Activated CD4-positive, CD25-positive, alpha-beta regulatory T cell treated with anti-CD3 and anti-CD28 coated beads, Interleukin-2, amount 50 U/mL, for 16 hours (primary cell): Measurements from ENCODE around the gene MAD1L1.

Experiments used
- DNase-seq: peaks from one replicate; pipeline ENCODE4 v3.0.0-alpha.2; 2020; ENCODE audit warnings: low read depth, low spot score

The MAD1L1 gene

DNA sequence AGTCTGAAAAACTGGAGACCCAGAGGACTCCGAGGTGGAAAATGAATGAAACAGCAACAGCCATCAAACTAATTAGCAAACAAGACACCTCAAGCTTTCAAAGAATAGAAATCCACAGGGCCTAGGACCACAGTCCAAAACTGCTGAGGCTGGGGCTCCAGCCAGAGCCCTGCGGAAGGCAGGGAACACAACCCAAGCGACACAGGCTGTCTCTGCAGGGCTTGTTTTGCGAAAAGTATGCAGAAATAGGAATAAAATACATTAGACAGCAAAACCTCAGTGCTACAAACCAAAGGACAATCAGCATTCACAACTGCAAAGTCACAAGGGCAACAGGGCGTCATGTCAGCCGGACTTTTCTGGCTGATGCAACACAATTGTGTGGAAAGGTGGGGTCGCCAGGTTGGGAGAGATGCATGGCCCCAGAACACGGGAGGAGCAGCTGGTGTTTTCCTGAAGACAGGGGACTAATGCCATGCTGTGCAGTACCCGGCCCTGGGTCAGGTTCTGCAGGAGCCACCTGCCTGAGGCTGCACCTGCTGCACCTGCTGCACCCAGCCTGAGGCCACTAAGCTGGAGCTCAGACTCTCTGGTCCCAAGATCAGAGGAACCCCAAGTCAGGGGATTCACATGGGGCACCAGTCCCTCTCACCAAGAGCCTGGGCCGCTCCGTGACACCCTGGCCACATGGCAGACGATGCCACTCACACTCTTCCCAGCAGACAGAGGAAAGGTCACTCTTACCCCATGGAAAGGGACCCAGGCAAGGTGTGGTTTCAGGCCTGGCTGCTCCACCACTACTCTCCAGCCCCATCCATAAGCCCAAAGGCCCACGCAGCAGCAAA is 74.2 kb downstream of the MAD1L1 start:
- no peak for DNase-seq

DNA sequence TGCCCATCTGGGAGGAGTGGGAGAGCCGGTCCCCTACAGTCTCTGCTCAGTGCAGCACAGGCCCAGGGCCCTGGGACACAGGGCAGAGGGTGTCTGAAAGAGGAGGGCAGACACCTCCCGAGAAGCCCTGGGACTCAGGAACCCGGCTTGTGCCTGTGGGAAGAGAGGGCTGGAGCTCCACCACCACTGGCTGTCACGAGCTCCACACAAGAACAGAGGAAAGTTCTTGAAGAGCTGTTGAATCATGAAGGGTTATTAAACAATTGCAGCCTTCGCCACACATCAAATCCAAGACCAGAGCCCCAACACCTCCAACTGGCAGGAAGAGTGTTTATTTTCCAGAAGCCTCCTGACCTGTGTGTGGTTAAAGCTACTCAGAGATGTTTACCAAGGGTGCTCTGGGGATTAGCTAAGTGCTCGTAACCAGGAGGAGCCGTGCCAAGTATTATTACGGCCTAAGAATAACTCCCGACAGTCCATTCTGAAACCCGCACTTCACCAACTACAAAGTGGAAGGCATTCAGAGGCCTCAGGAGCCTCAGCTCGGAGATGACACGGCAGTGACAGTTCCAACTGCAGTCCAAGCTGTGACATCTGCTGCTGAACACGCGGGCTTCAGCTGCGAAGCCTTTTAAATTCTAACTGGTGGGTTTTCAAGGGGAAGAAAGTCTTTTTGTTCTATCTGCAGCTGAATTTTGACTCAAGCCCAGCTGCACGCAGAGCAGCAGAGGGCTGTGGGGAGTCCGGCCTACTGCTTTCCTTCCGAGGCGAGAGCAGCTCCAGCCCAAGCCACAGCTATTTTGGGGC is 75.1 kb downstream of the MAD1L1 start:
- no peak for DNase-seq

DNA sequence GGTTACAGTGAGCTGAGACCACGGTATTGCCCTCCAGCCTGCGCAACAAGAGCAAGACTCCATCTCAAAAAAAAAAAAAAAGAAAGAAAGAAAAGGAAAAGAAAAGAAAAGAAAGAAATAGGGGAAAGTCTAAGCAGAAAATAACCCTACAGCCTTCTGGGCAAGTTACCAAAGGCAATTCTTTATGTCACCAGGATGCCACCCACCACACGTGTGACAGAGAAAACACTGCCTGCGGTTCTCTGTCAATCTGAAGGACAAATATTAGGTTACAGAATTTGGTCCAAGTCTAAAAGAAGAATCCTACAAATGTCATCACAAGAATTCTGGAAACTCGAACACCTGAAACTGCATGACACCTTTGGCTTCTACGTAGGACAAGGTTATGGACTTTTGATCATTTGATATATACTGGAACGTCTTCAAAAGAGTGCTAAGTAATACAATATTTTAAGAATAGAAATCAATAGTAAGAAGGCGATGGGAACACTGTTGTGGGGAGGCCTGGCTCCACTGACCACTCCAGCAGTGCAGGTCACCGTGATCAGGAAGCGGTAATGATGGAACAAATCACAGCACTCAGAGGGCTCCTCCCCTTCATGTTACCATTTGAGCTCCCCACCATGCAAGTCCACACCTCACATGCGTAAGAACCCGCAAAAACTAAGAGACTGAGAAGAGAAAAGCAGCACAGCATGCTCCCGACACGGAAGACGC is 75.8 kb downstream of the MAD1L1 start:
- DNase-seq, result no peak

DNA sequence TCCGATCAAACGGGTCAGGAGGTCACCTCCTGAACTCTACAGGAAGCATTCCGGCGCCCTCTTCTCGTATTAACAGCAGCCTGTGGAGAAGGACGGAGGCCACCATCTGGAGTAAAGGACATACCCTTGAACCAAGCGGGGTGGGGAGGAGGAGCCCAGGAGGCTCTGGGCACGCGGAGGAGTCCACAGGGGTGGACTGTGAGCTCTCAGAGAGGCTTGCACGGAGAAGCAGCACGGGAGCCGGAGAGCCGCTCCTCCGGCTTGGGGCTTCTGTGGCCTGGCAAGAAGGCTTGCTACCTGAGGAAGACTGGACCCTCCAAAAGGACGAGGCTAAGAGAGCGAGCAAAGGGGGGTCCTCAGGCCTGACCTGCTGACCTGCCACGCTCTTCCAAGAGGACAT is 77.9 kb downstream of the MAD1L1 start:
- DNase-seq, result no peak

DNA sequence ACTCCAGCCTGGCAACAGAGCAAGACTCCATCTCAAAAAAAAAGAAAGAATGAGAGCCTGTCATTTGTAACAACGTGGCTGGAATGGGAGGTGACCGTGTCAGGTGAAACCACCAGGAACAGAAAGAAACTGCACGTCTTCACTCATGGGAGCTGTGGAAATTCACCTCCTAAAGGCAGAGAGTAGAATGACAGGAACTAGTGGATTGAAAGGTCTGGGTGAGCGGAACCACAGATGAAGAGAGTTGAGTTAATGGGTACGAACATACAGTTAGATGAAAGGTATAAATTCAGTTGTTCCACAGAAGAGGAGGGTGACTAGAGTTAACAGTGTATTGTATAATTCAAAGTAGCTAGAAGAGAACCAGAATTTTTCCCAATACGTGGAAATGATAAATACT is 78.6 kb downstream of the MAD1L1 start:
- no peak for DNase-seq

DNA sequence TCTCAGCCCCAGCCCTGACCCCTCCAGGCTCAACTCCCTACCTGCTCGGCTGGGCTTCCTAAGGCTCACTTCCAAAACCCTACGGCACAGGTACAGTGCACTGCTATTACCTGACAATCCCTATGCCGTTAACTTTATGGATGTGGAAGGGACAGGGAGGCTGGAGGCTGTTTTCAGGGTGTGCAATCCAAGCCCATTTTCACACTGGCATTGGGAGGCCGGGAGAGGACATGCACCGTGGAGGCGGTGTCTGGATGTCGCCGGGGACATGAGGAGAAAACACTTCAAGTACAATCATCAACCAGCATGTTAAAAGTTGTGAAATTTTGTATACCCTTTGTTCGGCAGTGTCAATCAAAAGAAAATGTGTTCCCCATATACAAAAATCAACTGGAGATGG is 80.1 kb downstream of the MAD1L1 start:
- no peak for DNase-seq

DNA sequence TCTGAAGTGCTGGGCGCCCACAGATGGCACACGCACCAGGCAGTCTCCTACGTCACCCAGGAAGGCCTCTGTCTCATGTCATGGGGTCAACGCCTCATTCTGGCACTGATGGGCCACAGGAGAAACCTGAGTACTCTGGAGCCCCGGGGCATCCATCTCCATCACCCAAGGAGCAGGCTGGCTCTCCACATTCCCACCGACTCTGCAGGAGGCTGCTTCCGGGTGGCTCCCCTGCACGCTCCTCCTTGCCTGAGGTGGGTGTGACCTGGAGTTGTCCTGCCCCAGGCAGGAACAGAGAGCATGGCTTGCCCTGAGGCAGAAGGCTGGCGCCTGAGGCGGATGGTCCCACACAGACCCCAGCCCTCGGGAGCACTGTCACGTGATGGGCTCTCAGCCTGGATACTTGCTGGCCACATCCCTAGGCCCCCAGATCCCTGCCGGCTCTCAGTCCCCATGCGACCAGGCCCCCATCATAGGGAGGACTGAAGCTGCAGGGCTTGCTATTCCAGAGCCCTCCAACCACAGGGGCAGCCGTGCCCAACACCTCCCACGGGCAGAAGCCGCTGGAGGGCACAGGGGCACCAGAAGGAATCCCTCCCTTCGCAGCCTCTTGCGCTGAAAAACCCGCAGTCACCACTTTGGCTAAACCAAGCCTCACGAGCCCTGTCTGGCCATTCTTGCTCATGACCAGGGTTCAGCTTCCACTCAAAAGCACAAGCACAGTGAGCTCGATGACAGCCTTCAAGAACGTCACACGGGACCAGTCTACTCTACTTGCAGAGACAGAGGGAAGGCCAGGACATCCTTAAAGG is 80.7 kb downstream of the MAD1L1 start:
- no peak for DNase-seq

DNA sequence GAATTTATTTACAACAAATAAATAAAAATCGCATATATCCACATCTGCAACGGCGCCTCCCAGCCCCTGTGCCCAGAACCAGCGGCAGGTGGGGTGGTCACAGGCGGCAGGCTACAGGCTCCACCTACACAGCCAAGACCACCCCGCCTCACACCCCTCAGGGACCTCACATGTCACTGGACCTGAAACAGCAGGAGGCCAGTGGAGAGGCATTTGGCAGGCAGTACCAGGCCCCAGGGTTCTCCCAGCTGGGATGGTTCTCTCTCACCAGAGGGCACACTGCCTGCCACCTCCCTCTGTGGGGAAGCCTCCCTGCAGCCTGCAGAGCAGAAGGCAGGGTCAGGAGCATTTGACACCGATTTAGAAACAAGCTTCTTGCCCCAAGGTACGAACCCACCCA is 81.5 kb downstream of the MAD1L1 start:
- DNase-seq, result no peak

DNA sequence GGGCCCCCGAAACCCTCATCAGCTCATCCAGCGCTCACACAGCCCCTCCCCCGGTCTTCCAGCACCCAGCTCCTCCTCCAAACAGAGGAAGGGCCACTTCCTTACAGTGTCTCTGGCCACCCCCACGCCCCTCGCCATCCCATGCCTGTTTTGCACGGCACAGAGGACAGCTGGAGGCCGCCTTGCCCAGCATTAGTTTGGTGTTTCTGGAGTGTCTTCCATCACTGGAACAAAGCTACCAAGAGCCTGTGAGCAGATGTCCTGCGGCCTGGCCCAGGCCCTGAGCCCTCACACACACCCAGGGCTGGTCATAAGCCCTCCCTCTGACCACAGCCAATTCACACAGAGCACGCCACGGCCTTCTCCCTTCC is 82.3 kb downstream of the MAD1L1 start:
- DNase-seq, result no peak

DNA sequence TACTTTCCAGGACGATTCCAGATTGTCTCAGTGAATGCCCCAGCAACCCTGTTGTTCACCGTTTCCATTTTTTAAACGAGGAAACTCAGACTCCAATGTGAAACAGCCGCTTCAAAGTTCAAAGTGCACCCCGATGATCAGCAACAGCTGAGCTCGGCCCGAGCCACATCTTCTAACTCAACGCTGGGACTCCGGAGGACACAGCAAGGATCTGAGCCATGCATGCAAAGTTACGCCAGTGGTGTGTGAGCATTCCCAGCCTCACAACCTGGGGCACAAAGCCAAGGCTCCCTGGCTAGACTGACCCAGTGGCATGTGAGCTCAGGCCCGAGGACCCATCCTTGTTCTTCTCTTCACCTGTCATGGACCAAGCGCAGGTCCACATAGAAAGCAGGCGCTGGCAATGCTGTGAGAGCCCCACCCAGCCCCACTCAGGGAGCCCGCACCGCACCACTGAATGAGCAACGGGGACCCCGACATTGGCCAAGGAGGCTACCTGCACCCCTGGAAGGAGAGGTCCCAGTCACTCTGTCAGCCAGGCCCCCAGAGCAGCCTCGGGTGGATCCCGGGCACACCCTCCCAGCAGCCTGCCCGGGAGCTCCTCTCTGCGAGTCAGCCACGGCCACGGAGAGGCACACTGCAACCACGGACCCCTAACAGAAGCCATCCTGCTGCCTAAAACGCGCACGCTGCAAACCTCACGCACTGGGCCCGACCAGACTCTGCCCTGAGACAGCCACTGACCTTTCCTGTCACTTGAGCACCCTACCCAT is 82.9 kb downstream of the MAD1L1 start:
- no peak for DNase-seq

DNA sequence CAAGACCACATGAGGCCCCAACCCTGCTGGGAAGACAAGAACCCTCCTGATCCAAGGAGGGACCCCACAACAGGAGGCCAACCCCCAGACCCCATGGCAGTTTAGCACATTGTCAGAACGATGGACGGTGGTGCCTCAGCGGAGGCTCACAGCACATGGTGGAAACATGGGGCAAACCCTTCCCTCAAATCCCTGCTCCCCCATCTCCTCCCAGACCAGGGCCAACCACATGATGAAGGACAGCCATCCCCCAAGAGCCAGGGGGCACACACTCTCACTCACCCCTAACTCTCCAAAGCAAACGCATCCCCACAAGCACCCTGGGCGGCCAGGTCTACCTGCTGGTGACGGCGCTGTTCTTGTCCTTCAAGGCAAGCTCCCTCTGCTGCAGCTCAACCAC is 83.9 kb downstream of the MAD1L1 start:
- DNase-seq, result no peak

DNA sequence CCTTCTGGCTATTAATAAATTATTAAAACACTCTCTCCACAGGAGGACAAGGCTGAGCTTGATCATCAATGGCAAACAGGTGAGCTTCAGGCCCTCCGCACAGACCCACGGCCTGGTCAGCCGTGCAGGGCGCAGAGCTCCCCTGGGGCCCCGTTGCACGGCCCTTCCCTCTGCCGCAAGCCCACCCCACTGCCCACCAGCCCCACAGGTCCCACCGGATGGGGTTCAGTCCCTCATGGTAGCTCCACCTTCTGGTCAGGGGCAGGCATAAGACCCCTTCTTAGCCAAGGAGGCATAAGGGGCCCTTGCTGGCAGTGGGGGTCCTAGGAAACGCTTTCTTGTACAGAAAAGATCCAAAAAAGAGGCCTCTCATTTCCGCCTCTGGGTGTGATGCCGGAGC is 84.6 kb downstream of the MAD1L1 start:
- DNase-seq, result no peak

DNA sequence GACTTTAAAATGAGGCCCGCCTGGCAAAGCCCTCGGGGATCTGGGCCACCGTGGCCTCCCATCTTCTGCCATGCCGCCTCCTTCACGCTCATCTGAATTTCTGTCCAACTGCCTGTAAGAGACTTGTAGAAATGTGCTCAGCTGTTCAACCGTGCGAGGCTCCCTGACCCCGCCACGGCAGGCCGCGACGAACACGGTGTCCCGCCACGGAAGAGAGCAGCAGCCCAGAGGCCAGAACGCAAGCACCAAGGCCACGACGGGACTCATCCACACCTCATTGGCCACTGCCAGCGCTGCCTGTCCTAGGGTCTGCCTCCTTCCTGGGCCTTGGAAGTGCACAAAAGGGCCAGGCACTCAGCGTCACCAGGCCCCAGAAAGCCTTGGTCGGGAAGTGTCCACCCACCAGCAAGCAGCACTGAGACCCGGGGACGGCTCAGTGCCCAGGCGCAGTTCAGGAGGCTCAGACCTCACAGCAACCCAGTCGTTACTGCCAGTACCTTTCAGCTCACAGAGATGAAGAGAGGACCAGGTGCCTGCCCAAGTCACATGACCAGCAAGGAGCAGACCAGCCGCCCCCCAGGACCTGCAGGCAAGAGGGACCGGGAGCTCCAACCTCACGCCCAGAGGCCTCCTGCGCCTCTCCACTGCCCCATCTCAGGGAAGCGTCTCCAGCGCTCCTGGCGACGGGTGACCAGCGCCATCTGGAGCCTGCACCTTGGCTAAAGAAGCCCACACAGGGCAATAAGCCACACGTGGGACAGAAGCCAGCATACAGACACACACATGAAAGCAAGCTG is 85.9 kb downstream of the MAD1L1 start:
- DNase-seq, result no peak

DNA sequence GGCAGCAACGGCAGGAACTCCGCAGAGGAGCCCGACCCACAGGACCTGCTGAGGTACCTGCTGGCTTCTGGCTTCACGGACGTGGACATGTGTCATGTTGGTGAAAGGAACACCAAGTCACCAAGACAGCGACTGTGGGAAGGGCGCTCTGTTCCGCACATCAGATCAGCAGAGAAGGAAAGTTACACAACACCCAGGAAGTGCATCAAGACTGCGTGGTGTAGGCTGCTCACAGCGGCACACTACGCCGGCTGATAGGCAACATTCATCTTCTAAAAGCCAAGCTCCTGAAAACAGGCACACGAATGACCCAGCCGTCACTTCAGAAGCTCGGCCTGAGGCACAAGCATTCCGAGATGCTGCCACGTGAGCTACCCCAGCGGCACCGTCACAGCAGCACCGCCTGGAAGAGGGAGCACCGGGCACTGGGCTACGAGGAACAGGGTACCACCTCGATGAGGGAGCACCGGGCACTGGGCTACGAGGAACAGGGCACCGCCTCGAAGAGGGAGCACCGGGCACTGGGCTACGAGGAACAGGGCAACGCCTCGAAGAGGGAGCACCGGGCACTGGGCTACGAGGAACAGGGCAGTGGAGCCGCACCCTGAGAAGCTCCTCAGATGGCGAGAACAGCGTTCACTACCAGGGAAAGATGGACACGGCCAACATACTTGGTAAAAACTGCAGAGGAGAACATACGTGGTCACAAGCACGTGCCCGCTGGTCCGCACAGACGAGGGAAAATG is 86.7 kb downstream of the MAD1L1 start:
- no peak for DNase-seq

DNA sequence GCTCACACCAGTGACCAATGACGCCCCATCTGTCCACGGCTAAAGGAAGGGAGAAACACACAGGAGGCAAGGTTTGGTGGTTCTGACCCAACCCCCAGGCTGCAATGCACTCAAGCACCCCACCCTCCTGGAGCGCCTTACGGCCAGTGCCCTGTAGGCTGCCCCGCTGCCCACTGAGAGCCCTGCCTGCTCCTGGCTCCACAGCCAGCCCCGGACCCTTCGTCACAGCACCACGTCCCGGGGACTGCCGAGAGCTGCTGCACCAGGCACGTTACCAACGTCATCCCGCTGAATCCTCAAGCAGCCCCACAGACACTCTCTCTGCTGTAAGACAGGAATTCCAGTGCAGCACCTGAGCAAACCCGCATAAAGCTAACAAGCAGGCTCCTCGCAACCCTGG is 87.8 kb downstream of the MAD1L1 start:
- no peak for DNase-seq

DNA sequence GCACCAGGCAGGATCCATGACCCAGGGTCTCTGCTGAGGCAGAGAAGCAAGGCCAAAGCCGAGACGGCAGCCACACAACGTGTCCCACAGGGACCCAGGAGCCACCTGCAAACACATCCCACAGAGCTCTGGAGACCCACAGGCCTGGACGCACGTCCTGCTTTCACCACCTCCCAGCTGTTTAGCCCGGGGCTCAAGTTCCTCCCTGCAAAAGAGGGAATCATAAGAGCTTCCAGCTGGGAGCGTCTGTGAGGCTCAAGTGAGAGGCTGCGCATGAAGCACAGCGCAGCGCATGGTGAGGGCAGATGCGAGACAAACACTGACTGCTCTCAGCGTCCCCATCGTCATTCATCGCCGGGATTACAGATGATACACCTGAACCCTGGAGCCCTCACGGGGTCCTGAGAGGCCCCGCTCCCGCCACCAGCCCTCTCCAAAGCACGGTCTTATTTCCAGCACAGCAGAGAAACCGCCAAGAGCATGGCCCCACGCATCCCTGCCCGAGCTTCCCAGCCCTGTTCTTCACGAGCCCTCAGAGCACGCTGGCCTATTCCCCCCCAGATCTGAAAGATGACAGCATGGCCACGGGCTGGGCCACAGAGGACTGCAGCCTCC is 88.7 kb downstream of the MAD1L1 start:
- DNase-seq, result no peak

DNA sequence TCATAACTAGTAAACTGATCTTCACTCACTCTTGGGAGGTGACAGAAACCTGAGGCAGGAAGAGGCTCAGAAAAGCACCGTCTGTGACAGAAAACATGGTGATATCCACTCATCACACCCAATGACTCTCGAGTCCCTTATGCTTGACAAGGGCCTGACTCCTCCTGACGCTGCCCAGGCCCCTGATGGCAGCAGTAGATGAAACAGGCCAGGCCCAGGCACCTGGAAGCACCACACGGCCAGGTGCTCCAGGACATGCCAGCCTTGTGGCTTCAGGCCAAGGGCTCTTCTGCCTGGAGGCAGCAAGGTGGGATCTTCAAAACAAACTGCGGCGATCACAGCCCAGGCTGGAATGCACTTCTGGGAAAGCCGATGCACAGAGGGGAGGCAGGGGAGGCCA is 89.3 kb downstream of the MAD1L1 start:
- no peak for DNase-seq

DNA sequence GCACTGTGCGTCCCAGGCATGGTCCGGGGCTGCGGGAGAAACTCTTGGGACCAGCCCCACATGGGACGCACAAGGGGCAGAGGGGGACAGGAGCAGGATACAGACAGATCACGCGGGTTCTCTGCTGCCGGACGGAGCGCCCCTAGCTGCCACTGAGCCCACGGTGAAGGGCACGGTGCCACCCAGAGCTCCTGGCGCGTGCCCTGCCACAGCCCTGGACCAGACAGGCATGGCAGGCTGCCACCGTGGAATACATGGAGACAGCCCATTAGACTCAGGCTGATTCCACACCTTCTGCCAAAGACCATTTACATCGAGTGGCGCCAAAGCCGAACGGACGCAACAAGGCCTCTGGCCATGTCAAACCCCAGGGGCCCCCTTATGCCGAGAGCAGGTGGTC is 90.4 kb downstream of the MAD1L1 start:
- no peak for DNase-seq

DNA sequence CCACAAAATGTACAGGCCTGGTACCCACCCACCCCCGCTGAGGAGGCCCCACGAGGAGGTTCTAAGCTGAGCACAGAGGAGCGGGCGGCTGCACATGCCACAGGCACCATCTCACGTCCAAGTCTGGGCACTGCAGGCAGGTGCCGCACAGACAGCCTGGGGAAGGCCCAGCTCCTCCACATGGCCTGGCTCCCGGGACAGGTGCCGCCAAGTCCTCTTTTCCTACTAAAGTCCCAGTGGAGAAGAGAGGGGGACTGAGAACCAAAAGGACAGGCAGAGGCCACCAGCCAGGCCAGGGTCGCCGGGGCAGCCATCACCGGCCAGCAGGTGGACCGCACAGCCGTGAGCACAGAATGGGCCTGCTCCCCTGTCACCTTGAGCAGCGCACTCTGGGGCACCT is 91.1 kb downstream of the MAD1L1 start:
- no peak for DNase-seq
